IPS-18a (cell line): ENCODE measurements around the gene NTM.

ENCODE experiments used
- H3K27ac ChIP-seq: one replicate; pipeline ENCODE4 v1.5.1; 2013; ENCODE audit warnings: low read length
- H3K27me3 ChIP-seq: one replicate; pipeline ENCODE4 v1.6.1; 2013; ENCODE audit warnings: mild to moderate bottlenecking, low read length; ENCODE audit not compliant: control insufficient read depth, insufficient read depth
- H3K36me3 ChIP-seq: one replicate; pipeline ENCODE4 v1.6.1; 2013; ENCODE audit warnings: low read depth, low read length; ENCODE audit not compliant: control insufficient read depth
- H3K4me1 ChIP-seq: one replicate; pipeline ENCODE4 v1.6.1; 2013; ENCODE audit warnings: low read depth, low read length; ENCODE audit not compliant: control insufficient read depth
- H3K4me3 ChIP-seq: one replicate; pipeline ENCODE4 v1.5.1; 2013; ENCODE audit warnings: low read length
- H3K9ac ChIP-seq: one replicate; pipeline ENCODE4 v1.6.1; 2013; ENCODE audit warnings: mild to moderate bottlenecking, low read length, moderate library complexity
- H3K9me3 ChIP-seq: one replicate; pipeline ENCODE4 v1.6.1; 2013; ENCODE audit warnings: low read depth, low read length; ENCODE audit not compliant: control insufficient read depth

NTM gene

DNA sequence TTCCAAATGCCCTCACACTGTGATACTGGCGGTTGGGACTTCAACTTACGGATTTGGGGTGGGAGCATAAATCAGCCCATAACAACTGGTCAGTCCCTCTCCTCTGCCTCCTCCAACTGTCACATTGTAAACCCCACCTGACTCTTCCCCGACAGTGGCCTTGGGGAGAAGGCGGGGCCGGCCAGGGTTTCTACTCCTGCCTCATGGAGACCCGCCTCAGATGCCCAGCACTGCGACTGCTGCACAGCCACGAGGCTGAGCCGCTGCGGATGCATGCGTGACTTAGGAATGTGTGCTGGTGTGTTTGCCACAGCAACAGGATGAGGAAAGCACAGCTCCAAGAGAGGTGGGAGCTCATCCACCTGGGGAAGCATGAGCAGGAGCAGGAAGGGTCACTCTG is 914.2 kb downstream of the NTM start:
- Histone ChIP-seq H3K9ac (no peak overlapping the region), H3K27me3 (no peaks in the 10 kb centered on the region), H3K36me3 (no peaks in the 10 kb centered on the region), H3K9me3 (no peaks in the 10 kb centered on the region), H3K4me3 (no peak overlapping the region), H3K4me1 (peaks cover 10% of the 10 kb centered on the region), H3K27ac (no peak overlapping the region)

- Histone ChIP-seq H3K27me3 (no peaks in the 10 kb centered on the region), H3K36me3 (no peaks in the 10 kb centered on the region), H3K4me3 (no peak overlapping the region), H3K9ac (no peak overlapping the region), H3K27ac (no peak overlapping the region), H3K9me3 (no peaks in the 10 kb centered on the region), H3K4me1 (peaks cover 10% of the 10 kb centered on the region)
Observed at GRCh38 chr11:132285631-132286030, 915.2 kb downstream of the NTM start.

GRCh38 chr11:132286106-132286505 is 915.7 kb downstream of the NTM start:
- H3K9ac ChIP-seq: no peak overlapping the region
- H3K9me3 ChIP-seq: no peaks in the 10 kb centered on the region
- no peaks in the 10 kb centered on the region for H3K27me3 ChIP-seq
- H3K27ac ChIP-seq: no peak overlapping the region
- H3K4me1 ChIP-seq: peaks cover 10% of the 10 kb centered on the region
- no peaks in the 10 kb centered on the region for H3K36me3 ChIP-seq
- no peak overlapping the region for H3K4me3 ChIP-seq

GRCh38 chr11:132288036-132288435 is 917.6 kb downstream of the NTM start:
- no peak overlapping the region for H3K4me3 ChIP-seq
- no peak overlapping the region for H3K9ac ChIP-seq
- peaks cover 10% of the 10 kb centered on the region for H3K4me1 ChIP-seq
- H3K27me3 ChIP-seq: no peaks in the 10 kb centered on the region
- H3K36me3 ChIP-seq: no peaks in the 10 kb centered on the region
- H3K27ac ChIP-seq: no peak overlapping the region
- H3K9me3 ChIP-seq: no peaks in the 10 kb centered on the region

DNA sequence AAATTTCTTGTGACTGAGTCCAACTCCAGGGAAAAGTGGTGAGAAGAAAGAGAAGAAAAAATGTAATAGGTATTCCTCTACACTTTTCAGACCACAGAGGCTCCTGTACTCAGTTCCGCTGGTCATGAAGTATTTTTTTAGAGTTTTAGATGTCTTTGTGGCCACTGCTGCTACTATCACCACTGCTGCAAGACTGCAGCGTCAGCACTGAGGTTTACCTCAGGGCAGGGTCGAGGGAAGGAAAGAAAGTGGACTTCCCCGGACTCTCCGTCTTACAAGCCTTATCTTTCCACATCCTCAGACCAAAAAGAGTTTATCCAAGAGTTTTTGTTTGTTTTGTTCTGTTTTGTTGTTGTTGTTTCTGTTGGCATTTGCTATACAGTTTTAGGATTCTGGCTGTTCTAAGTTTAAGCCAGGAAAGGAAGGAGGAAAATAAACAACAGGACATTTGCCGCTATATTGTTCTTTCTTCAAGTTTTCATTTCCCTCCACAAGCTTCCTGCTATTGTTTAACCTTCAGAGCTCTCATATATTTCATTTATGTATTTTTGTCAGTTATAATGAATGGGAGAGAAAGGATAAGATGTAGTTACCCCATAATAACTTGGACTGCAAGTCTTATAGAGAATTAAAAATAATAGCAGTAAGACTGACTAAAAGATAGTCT is 919.3 kb downstream of the NTM start:
- Histone ChIP-seq H3K4me1 (no peaks in the 10 kb centered on the region), H3K27me3 (no peaks in the 10 kb centered on the region), H3K36me3 (no peaks in the 10 kb centered on the region), H3K9ac (no peak overlapping the region), H3K27ac (no peak overlapping the region), H3K4me3 (no peak overlapping the region), H3K9me3 (no peaks in the 10 kb centered on the region)

- Histone ChIP-seq H3K27ac (no peak overlapping the region), H3K9ac (no peak overlapping the region), H3K4me3 (no peak overlapping the region), H3K9me3 (no peaks in the 10 kb centered on the region), H3K36me3 (no peaks in the 10 kb centered on the region), H3K4me1 (no peaks in the 10 kb centered on the region), H3K27me3 (no peaks in the 10 kb centered on the region)
Observed at GRCh38 chr11:132293586-132293985, 923.2 kb downstream of the NTM start.

DNA sequence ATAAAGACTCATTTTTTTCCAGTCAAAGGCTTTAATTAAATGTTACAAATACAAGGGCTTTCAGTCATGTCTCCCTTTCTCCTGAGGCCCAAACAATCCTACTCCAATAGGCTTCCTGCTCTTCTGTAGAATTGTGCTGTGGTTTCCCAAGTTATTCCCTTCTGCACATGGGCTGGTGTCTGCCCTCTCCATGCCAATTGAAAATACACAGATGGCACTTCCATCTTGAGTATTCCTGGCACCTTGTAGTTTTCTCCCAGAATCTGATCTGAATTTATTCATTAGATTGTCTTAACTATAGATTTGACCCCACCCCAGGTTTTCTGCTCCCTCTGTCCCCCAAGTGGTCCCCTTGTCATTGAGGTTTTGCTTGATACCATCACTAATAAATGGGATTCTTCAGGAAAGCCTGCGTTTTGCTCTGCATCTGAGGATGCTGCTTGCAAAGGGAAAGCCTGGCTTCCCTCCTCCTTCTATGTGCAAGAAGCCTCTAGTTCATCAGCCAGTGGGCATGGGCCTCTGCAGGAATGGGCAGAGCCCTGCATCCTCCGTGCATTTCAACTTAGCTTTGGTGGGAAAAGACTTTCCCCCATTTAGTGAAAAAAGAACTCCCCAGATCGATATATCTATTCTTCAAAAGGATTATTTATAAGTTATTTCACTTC is 926.7 kb downstream of the NTM start:
- Histone ChIP-seq H3K27ac (no peak overlapping the region), H3K9me3 (no peaks in the 10 kb centered on the region), H3K4me1 (no peaks in the 10 kb centered on the region), H3K9ac (no peak overlapping the region), H3K36me3 (no peaks in the 10 kb centered on the region), H3K27me3 (no peaks in the 10 kb centered on the region), H3K4me3 (no peak overlapping the region)

GRCh38 chr11:132298357-132298756 is 927.9 kb downstream of the NTM start:
- Histone ChIP-seq H3K36me3 (no peaks in the 10 kb centered on the region), H3K9me3 (no peaks in the 10 kb centered on the region), H3K4me3 (no peak overlapping the region), H3K9ac (no peak overlapping the region), H3K4me1 (no peaks in the 10 kb centered on the region), H3K27ac (no peak overlapping the region), H3K27me3 (no peaks in the 10 kb centered on the region)

DNA sequence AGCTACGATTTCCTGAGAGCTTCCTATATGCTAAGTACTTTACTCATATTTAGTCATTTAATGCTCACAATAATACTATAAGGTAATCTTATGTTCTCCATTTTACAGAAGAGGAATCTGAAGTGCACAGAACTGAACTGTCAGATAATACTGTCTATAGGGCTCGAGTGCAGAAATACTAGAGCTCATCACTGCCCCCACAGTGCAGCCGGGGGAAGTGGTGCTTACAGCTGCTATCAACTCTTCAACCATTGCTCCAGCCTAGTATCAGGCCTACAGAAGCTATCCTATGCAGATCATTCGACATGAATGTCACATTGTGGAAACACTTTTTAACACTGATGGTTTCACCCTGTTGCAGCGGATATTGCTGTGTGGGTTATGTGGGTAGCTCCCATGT is 929.9 kb downstream of the NTM start:
- no peaks in the 10 kb centered on the region for H3K9me3 ChIP-seq

GRCh38 chr11:132301465-132301864 is 931.0 kb downstream of the NTM start:
- no peaks in the 10 kb centered on the region for H3K36me3 ChIP-seq
- no peaks in the 10 kb centered on the region for H3K9me3 ChIP-seq
- H3K27ac ChIP-seq: no peak overlapping the region
- H3K9ac ChIP-seq: no peak overlapping the region
- H3K4me3 ChIP-seq: no peak overlapping the region
- H3K27me3 ChIP-seq: no peaks in the 10 kb centered on the region
- H3K4me1 ChIP-seq: no peaks in the 10 kb centered on the region

More for the DNA sequence above, 929.9 kb downstream of the NTM start:
- Histone ChIP-seq H3K27me3 (no peaks in the 10 kb centered on the region), H3K36me3 (no peaks in the 10 kb centered on the region), H3K4me1 (no peaks in the 10 kb centered on the region), H3K9ac (no peak overlapping the region), H3K4me3 (no peak overlapping the region), H3K27ac (no peak overlapping the region)

GRCh38 chr11:132301900-132302299 is 931.5 kb downstream of the NTM start:
- Histone ChIP-seq H3K9ac (no peak overlapping the region), H3K27ac (no peak overlapping the region), H3K36me3 (no peaks in the 10 kb centered on the region), H3K4me3 (no peak overlapping the region), H3K27me3 (no peaks in the 10 kb centered on the region), H3K4me1 (no peaks in the 10 kb centered on the region), H3K9me3 (no peaks in the 10 kb centered on the region)
